ENCODE measurements around the gene UNC13B. TPM values are rescaled to one million over a fixed set of nuclear protein-coding genes. Genes with fewer than 3 reads are reported as not detected.
A peak's percentile ranks its signal among the peaks of the same experiment; 100 is the strongest.

Gene UNC13B
- total RNA-seq, 1 donor from 2014 or later = 39.9 TPM

DNA sequence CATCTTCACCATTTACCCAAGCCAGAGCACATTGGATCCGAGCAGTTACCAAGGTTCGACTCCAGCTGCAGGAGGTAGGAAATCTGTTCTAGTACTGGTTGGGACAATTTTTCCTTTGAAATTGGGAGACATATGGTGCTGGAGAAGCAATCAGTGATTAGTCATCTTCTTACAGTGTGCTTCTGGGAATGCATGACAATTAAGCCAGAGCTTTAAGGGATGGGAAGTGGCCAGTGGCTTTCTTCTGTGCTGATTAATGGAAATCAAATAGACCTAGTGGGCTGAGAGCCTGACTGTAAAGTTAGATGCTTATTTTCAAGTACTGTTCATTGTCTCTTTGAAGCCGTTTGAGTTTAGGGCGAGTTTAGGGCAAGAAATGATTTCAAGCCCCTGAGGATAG, 152.1 kb downstream of the UNC13B start:
- no peaks in the 10 kb centered on the region for H3K27me3 Mint-ChIP-seq (ENCODE audit: unreplicated experiment)
- no peak overlapping the region for H3K27ac Mint-ChIP-seq (ENCODE audit: unreplicated experiment)
- DNase-seq (ENCODE audit: low spot score) = no peak
- no peak overlapping the region for H3K4me3 Mint-ChIP-seq (ENCODE audit: unreplicated experiment)
- no peaks in the 10 kb centered on the region for H3K4me1 Mint-ChIP-seq (ENCODE audit: unreplicated experiment)
- TF ChIP-seq, protein P1, sequence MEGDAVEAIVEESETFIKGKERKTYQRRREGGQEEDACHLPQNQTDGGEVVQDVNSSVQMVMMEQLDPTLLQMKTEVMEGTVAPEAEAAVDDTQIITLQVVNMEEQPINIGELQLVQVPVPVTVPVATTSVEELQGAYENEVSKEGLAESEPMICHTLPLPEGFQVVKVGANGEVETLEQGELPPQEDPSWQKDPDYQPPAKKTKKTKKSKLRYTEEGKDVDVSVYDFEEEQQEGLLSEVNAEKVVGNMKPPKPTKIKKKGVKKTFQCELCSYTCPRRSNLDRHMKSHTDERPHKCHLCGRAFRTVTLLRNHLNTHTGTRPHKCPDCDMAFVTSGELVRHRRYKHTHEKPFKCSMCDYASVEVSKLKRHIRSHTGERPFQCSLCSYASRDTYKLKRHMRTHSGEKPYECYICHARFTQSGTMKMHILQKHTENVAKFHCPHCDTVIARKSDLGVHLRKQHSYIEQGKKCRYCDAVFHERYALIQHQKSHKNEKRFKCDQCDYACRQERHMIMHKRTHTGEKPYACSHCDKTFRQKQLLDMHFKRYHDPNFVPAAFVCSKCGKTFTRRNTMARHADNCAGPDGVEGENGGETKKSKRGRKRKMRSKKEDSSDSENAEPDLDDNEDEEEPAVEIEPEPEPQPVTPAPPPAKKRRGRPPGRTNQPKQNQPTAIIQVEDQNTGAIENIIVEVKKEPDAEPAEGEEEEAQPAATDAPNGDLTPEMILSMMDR (IDR thresholded peaks at IDR 0.05; ENCODE audit: unreplicated experiment) = no peak
- H3K36me3 Mint-ChIP-seq (ENCODE audit: low read depth, unreplicated experiment) = peaks cover 6% of the 10 kb centered on the region
- no peaks in the 10 kb centered on the region for H3K9me3 Mint-ChIP-seq (ENCODE audit: unreplicated experiment)

DNA sequence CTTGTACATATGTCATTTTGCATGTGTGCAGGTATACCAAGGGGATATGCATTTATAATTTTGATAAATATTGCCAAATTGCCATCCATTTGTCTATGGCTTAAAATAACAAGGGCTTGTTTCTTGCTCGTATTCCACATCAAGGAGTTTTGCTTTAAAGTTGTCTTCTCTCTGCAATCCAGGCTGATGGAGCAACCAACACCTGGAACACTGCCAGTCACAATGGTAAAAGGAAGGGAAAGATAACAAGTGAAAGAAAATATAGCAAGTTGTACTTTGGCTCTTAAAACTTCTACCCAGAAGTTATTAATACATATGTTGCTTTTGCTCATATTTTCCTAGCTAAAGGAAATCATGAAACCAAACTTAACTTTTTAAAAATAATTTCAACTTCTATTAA, 156.9 kb downstream of the UNC13B start:
- Mint-ChIP-seq H3K27ac (ENCODE audit: unreplicated experiment) (no peak overlapping the region), H3K9me3 (ENCODE audit: unreplicated experiment) (no peaks in the 10 kb centered on the region), H3K4me3 (ENCODE audit: unreplicated experiment) (no peak overlapping the region), H3K27me3 (ENCODE audit: unreplicated experiment) (no peaks in the 10 kb centered on the region), H3K4me1 (ENCODE audit: unreplicated experiment) (no peaks in the 10 kb centered on the region), H3K36me3 (ENCODE audit: low read depth, unreplicated experiment) (peaks cover 6% of the 10 kb centered on the region)
- DNase-seq (ENCODE audit: low spot score) = no peak
- TF ChIP-seq, protein P1 (IDR thresholded peaks at IDR 0.05; ENCODE audit: unreplicated experiment) = no peak

DNA sequence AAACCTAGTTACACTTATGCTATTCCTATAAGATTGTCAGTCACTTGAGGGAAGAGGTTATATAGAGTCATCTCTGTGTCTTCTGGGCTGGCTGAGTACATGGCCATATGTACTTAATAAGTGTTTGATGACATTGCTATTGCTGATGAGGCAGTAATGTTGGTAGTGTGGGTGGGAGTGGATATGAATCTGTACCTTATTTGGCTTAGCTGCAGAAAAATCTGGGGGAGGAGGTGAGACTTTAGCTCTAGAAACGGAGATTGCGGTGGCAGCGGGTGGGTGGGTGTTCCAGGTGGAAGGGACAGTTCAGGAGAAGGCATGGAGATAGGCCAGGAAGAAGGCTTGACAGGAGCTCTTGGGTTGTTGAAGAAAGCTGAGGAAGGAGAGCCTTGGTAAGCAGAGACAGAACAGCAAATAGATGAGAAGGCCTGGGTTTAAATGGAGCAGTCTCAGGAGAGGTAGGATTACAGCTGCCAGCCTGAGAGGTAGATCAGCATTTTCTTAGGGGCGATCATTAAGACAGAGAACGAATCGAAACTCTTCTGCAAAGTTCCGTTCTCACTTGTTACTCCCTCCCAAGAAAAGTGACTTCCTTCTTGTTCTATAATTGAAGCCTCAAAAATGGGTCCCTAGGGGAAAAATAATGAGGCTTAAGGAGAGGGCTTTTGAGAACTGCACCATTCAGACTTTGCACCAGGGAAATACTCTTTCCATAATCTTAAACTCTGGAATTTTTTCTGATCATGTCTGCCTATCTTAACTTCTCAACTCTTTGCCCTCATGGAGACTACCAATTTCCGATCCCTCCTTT, 160.5 kb downstream of the UNC13B start:
- Mint-ChIP-seq H3K27ac (ENCODE audit: unreplicated experiment) (no peak overlapping the region), H3K4me3 (ENCODE audit: unreplicated experiment) (no peak overlapping the region), H3K4me1 (ENCODE audit: unreplicated experiment) (peaks cover 16% of the 10 kb centered on the region), H3K27me3 (ENCODE audit: unreplicated experiment) (no peaks in the 10 kb centered on the region), H3K36me3 (ENCODE audit: low read depth, unreplicated experiment) (peaks cover 6% of the 10 kb centered on the region), H3K9me3 (ENCODE audit: unreplicated experiment) (no peaks in the 10 kb centered on the region)
- TF ChIP-seq, protein P1 (IDR thresholded peaks at IDR 0.05; ENCODE audit: unreplicated experiment) = no peak
- no peak for DNase-seq (ENCODE audit: low spot score)

DNA sequence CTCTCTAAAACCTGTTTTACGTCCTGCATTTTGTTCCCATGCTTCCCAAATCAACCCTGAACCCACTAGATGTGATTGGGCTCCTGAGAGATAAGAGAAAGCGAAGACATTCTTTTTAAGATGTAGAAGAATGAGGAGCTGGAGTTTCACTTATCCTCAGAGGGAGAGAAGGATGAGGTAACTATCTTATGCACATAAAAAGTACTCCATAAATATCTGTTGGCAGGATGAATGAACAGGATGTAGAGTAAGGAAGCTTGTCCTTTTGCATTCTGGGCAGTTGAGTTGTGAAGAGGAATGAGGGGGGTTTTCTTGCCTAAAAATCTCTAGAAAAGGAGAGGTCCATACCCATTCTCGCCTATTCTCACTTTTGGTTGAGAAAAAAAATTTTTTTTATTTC, 163.2 kb downstream of the UNC13B start:
- Mint-ChIP-seq H3K27me3 (ENCODE audit: unreplicated experiment) (no peaks in the 10 kb centered on the region), H3K36me3 (ENCODE audit: low read depth, unreplicated experiment) (peaks cover 8% of the 10 kb centered on the region), H3K4me3 (ENCODE audit: unreplicated experiment) (no peak overlapping the region), H3K9me3 (ENCODE audit: unreplicated experiment) (no peaks in the 10 kb centered on the region), H3K4me1 (ENCODE audit: unreplicated experiment) (peaks cover 16% of the 10 kb centered on the region), H3K27ac (ENCODE audit: unreplicated experiment) (peak overlapping the region; percentile 32)
- TF ChIP-seq, protein P1 (IDR thresholded peaks at IDR 0.05; ENCODE audit: unreplicated experiment) = no peak
- DNase-seq (ENCODE audit: low spot score) = no peak

DNA sequence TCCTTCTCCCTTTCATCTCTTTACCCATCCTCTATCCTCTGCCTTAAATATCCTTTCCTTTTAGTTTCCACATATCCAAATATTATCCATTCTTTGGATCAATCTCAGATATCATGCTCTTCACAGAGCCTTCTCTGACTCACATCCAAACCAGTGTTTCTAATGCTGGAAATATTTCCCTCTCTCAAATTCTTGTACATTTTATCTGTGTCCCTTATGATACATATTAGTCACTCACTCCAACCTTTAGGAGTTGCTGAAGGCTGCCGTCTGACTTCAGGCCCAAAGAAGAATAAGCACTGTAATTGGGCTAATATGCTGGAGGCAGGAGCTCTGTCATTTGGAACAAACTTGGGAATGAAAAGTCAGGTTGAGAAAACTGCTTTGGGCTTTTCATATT, 171.7 kb downstream of the UNC13B start:
- peaks cover 14% of the 10 kb centered on the region for H3K4me1 Mint-ChIP-seq (ENCODE audit: unreplicated experiment)
- no peaks in the 10 kb centered on the region for H3K9me3 Mint-ChIP-seq (ENCODE audit: unreplicated experiment)
- no peak overlapping the region for H3K27ac Mint-ChIP-seq (ENCODE audit: unreplicated experiment)
- TF ChIP-seq, protein P1 (IDR thresholded peaks at IDR 0.05; ENCODE audit: unreplicated experiment) = no peak
- H3K36me3 Mint-ChIP-seq (ENCODE audit: low read depth, unreplicated experiment) = peaks cover 4% of the 10 kb centered on the region
- peaks cover 2% of the 10 kb centered on the region for H3K27me3 Mint-ChIP-seq (ENCODE audit: unreplicated experiment)
- no peak for DNase-seq (ENCODE audit: low spot score)
- H3K4me3 Mint-ChIP-seq (ENCODE audit: unreplicated experiment) = no peak overlapping the region

Data from endothelial cell (in vitro differentiated cells).